ENCODE data around the gene CDA. TPM values are rescaled to one million over a fixed set of nuclear protein-coding genes. Genes with fewer than 3 reads are reported as not detected.

Gene CDA
- total RNA-seq, 2 donors from 2014 or later: 1.3 to 24.3 TPM

DNA sequence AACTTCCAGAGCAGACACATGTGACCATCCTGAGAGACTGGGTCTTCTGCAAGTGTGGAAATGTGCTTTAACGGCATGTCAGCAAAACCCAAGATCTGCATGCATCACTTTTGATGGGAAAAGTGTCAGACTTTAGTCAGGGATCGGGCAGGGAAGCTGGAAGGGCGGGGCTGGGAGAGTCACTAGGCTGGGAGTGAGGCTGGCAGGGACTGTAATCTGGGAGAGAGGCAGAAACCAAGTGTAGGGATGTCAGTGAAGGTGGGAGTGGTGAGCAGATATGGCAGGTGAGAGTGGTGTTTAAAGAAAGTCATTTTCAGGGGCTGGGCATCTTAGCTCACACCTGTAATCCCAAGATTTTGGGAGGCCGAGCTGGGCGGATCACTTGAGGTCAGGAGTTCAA, 11.3 kb downstream of the CDA start:
- H3K4me1 ChIP-seq (ENCODE audit: control insufficient read depth, insufficient read depth, low read length): no peaks in the 10 kb centered on the region
- TF ChIP-seq, protein P1, sequence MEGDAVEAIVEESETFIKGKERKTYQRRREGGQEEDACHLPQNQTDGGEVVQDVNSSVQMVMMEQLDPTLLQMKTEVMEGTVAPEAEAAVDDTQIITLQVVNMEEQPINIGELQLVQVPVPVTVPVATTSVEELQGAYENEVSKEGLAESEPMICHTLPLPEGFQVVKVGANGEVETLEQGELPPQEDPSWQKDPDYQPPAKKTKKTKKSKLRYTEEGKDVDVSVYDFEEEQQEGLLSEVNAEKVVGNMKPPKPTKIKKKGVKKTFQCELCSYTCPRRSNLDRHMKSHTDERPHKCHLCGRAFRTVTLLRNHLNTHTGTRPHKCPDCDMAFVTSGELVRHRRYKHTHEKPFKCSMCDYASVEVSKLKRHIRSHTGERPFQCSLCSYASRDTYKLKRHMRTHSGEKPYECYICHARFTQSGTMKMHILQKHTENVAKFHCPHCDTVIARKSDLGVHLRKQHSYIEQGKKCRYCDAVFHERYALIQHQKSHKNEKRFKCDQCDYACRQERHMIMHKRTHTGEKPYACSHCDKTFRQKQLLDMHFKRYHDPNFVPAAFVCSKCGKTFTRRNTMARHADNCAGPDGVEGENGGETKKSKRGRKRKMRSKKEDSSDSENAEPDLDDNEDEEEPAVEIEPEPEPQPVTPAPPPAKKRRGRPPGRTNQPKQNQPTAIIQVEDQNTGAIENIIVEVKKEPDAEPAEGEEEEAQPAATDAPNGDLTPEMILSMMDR (conservative IDR thresholded peaks at IDR 0.05): no peak
- Mint-ChIP-seq H3K9me3 (no peaks in the 10 kb centered on the region), H3K4me3 (no peak overlapping the region), H3K27ac (no peak overlapping the region), H3K4me1 (no peaks in the 10 kb centered on the region), H3K36me3 (ENCODE audit: low read depth) (peaks cover 15% of the 10 kb centered on the region), H3K27me3 (ENCODE audit: insufficient read depth) (no peaks in the 10 kb centered on the region)
- H3K9ac ChIP-seq (ENCODE audit: extremely low read depth, low read length, poor library complexity, severe bottlenecking): no peak overlapping the region
- no peaks in the 10 kb centered on the region for H3K36me3 ChIP-seq (ENCODE audit: control insufficient read depth, insufficient read depth, low read length)
- DNase-seq: no peak
- no peaks in the 10 kb centered on the region for H3K27me3 ChIP-seq (ENCODE audit: control insufficient read depth, insufficient read depth, low read length, poor library complexity, severe bottlenecking)
- 87 to 94% methylated on average over 3 to 5 of the region's 5 CpGs for WGBS, 2 experiments (ENCODE audit: insufficient coverage in 1 of 2, insufficient read length in 1 of 2)
- no peak overlapping the region for H3K27ac ChIP-seq (ENCODE audit: low read depth, low read length)
- H3K4me3 ChIP-seq (ENCODE audit: low read length): no peak overlapping the region
- H3K9me3 ChIP-seq (ENCODE audit: control insufficient read depth, low read length): no peaks in the 10 kb centered on the region

DNA sequence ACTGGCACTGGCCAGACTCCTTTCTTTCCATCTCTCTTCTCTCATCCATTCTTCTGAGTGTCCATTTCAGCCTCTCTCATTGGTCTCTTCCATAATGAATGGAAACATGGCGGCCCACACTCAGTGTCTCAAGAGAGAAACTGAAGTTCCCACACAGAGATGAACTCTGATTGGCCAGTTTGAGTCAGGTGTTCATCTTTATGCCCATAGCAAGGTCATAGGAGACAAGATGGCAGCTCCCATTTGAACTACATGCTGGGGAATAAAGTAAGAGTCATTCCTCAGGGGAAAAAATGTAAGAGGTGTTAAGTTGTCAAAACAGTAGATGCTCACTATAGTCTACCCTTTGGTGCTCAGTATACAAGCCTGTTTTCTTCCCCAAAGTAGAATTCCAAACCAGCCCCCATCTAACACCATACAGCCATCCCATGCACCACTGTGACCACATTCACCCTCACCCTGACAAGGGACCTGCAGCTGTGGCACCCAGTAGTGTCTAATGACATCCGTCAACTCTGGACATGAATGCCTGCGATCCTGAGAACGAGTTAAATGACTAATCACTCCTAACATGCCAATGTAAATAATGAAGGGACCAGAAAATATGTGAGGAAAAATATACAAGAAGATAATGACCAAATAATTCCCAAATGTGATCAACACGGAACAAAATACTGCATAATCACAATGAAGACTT, 12.4 kb downstream of the CDA start:
- TF ChIP-seq, protein P1 (conservative IDR thresholded peaks at IDR 0.05): no peak
- Mint-ChIP-seq H3K9me3 (no peaks in the 10 kb centered on the region), H3K36me3 (ENCODE audit: low read depth) (peaks cover 15% of the 10 kb centered on the region), H3K4me1 (no peaks in the 10 kb centered on the region), H3K27ac (no peak overlapping the region), H3K4me3 (no peak overlapping the region), H3K27me3 (ENCODE audit: insufficient read depth) (no peaks in the 10 kb centered on the region)
- no peak overlapping the region for H3K9ac ChIP-seq (ENCODE audit: extremely low read depth, low read length, poor library complexity, severe bottlenecking)
- no peaks in the 10 kb centered on the region for H3K4me1 ChIP-seq (ENCODE audit: control insufficient read depth, insufficient read depth, low read length)
- no peaks in the 10 kb centered on the region for H3K36me3 ChIP-seq (ENCODE audit: control insufficient read depth, insufficient read depth, low read length)
- H3K27me3 ChIP-seq (ENCODE audit: control insufficient read depth, insufficient read depth, low read length, poor library complexity, severe bottlenecking): no peaks in the 10 kb centered on the region
- no peak overlapping the region for H3K4me3 ChIP-seq (ENCODE audit: low read length)
- no peaks in the 10 kb centered on the region for H3K9me3 ChIP-seq (ENCODE audit: control insufficient read depth, low read length)
- no peak overlapping the region for H3K27ac ChIP-seq (ENCODE audit: low read depth, low read length)
- no peak for DNase-seq
- WGBS, 2 experiments (ENCODE audit: insufficient coverage in 1 of 2, insufficient read length in 1 of 2): 59 to 100% methylated on average over 1 to 4 of the region's 5 CpGs

DNA sequence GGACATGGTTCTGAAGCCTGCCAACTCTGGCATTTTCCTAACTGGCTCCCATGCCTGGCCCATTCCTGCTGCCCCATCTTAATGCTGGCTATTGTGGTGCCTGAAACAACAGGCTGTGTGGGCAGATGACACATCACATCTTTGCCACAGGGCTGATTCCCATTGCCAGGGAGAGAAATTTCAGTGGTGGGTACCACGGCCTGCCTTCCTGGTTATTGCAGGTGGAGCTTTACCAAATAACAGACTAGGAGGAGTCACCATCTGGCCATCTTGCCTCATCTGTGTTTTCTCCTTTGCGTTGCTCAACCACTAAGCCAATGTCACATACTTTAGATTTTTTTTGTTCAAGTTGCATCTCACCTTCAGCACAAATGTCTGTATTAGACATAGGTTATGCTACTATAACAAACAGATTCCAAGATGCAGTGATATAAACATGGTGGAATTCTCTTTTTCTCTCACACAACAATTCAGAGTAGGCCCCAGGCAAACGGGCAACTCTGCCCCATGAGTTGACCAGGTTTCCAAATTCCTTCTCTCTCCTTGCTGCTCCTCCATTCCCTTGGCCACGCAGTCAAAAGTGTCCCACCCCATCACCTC, 14.1 kb downstream of the CDA start:
- H3K27ac Mint-ChIP-seq: no peak overlapping the region
- no peak overlapping the region for H3K27ac ChIP-seq (ENCODE audit: low read depth, low read length)

More for the DNA sequence above, 14.1 kb downstream of the CDA start:
- WGBS, 2 experiments (ENCODE audit: insufficient coverage in 1 of 2, insufficient read length in 1 of 2): 88 to 97% methylated on average over 1 to 4 of the region's 4 CpGs
- TF ChIP-seq, protein P1 (conservative IDR thresholded peaks at IDR 0.05): no peak
- no peak for DNase-seq
- Histone ChIP-seq H3K4me1 (ENCODE audit: control insufficient read depth, insufficient read depth, low read length) (no peaks in the 10 kb centered on the region), H3K9ac (ENCODE audit: extremely low read depth, low read length, poor library complexity, severe bottlenecking) (no peak overlapping the region), H3K9me3 (ENCODE audit: control insufficient read depth, low read length) (no peaks in the 10 kb centered on the region), H3K27me3 (ENCODE audit: control insufficient read depth, insufficient read depth, low read length, poor library complexity, severe bottlenecking) (no peaks in the 10 kb centered on the region), H3K4me3 (ENCODE audit: low read length) (no peak overlapping the region), H3K36me3 (ENCODE audit: control insufficient read depth, insufficient read depth, low read length) (no peaks in the 10 kb centered on the region)
- Mint-ChIP-seq H3K4me1 (peaks cover 3% of the 10 kb centered on the region), H3K27me3 (ENCODE audit: insufficient read depth) (no peaks in the 10 kb centered on the region), H3K36me3 (ENCODE audit: low read depth) (peaks cover 15% of the 10 kb centered on the region), H3K9me3 (no peaks in the 10 kb centered on the region), H3K4me3 (no peak overlapping the region)

Data from endodermal cell (in vitro differentiated cells).